GM12872 (cell line): Measurements from ENCODE around the gene PRKCE.

Experiments used
- CTCF ChIP-seq: IDR thresholded peaks from 3 replicates; pipeline ENCODE4 v1.5.1; 2011; ENCODE audit warnings: low read depth, mild to moderate bottlenecking, low read length, moderate library complexity; ENCODE audit not compliant: insufficient read depth

The PRKCE gene

GRCh38 chr2:45651415-45652089 lies at the start of gene PRKCE:
Gene PRKCE (plus strand): TSS chr2:45651675.
- no peak for TF ChIP-seq CTCF

GRCh38 chr2:45602624-45603023 lies 48.9 kb upstream of the PRKCE start:
- TF ChIP-seq CTCF = no peak

GRCh38 chr2:45605116-45605515 lies 46.4 kb upstream of the PRKCE start:
- no peak for TF ChIP-seq CTCF

GRCh38 chr2:45606796-45607195 lies 44.7 kb upstream of the PRKCE start:
- no peak for TF ChIP-seq CTCF

- TF ChIP-seq CTCF = peak; percentile 47; the same call in 2 of the 3 replicates
These were observed 43.8 kb upstream of the PRKCE start for GRCh38 chr2:45607701-45608100.

GRCh38 chr2:45610281-45611019 lies 41.0 kb upstream of the PRKCE start:
- TF ChIP-seq CTCF = peak; percentile 33; the same call in 2 of the 3 replicates

- no peak for TF ChIP-seq CTCF
These were observed 40.2 kb upstream of the PRKCE start, which contains the start of gene SRBD1 for GRCh38 chr2:45611020-45611859. Gene SRBD1 (minus strand): TSS chr2:45611267. CDS start chr2:45605441, 5,826 bp downstream.
